SK-N-SH treated with all-trans-retinoic acid at 6 μM for 48 hours (cell line): ENCODE data around the gene MERTK.

Experiments used
- ATAC-seq: fragments of 200-7000 bp; cut with Tn5 transposase; 3 replicates; pipeline ENCODE4 v1.9.1; 2020; ENCODE audit warnings: mild to moderate bottlenecking, moderate library complexity
- ARNTL ChIP-seq: fragments of 450-650 bp; formaldehyde crosslinking; IDR thresholded peaks from 2 replicates; pipeline ENCODE4 v1.5.0; 2020; ENCODE audit warnings: low read depth, mild to moderate bottlenecking, moderate library complexity, borderline replicate concordance
- BACH2 ChIP-seq: fragments of 250-450 bp; sonication (Bioruptor Pico); IDR thresholded peaks from 2 replicates; pipeline ENCODE4 v1.9.0; 2021; ENCODE audit warnings: mild to moderate bottlenecking, borderline replicate concordance
- CREB5 ChIP-seq: fragments of 250-450 bp; sonication (Bioruptor Pico); IDR thresholded peaks from 2 replicates; pipeline ENCODE4 v1.5.1; 2020; ENCODE audit warnings: low read depth, mild to moderate bottlenecking, moderate library complexity
- CSDC2 ChIP-seq: fragments of 250-450 bp; sonication (Bioruptor Pico); IDR thresholded peaks from 2 replicates; pipeline ENCODE4 v1.5.0; 2020; ENCODE audit warnings: mild to moderate bottlenecking, moderate library complexity
- CSRNP3 ChIP-seq: fragments of 250-450 bp; sonication (Bioruptor Pico); IDR thresholded peaks from 2 replicates; pipeline ENCODE4 v1.5.1; 2021; ENCODE audit warnings: mild to moderate bottlenecking, moderate library complexity
- ESRRG ChIP-seq: fragments of 250-450 bp; sonication (Bioruptor Pico); IDR thresholded peaks from 2 replicates; pipeline ENCODE4 v1.6.1; 2021; ENCODE audit warnings: mild to moderate bottlenecking
- GLIS3 ChIP-seq: fragments of 250-450 bp; sonication (Bioruptor Pico); IDR thresholded peaks from 2 replicates; pipeline ENCODE4 v1.5.0; 2020; ENCODE audit warnings: mild to moderate bottlenecking, moderate library complexity
- ISL1 ChIP-seq: fragments of 250-450 bp; sonication (Bioruptor Pico); IDR thresholded peaks from 2 replicates; pipeline ENCODE4 v2.1.2; 2022; ENCODE audit warnings: mild to moderate bottlenecking, moderate library complexity
- OSR1 ChIP-seq: fragments of 250-450 bp; sonication (Bioruptor Pico); IDR thresholded peaks from 2 replicates; pipeline ENCODE4 v1.8.0; 2022; ENCODE audit warnings: moderate library complexity, mild to moderate bottlenecking, inconsistent platforms
- PATZ1 ChIP-seq: fragments of 250-450 bp; sonication (Bioruptor Pico); IDR thresholded peaks from 2 replicates; pipeline ENCODE4 v1.8.0; 2020; ENCODE audit warnings: mild to moderate bottlenecking, moderate library complexity, borderline replicate concordance
- PPARA ChIP-seq: fragments of 250-450 bp; sonication (Bioruptor Pico); IDR thresholded peaks from 2 replicates; pipeline ENCODE4 v1.5.0; 2020; ENCODE audit warnings: mild to moderate bottlenecking, borderline replicate concordance
- RARB ChIP-seq: fragments of 250-450 bp; sonication (Bioruptor Pico); IDR thresholded peaks from 2 replicates; pipeline ENCODE4 v1.8.0; 2021; ENCODE audit warnings: mild to moderate bottlenecking, moderate library complexity
- SNAI2 ChIP-seq: fragments of 250-450 bp; sonication (Bioruptor Pico); IDR thresholded peaks from 2 replicates; pipeline ENCODE4 v1.5.0; 2020; ENCODE audit warnings: mild to moderate bottlenecking, moderate library complexity
- TCF4 ChIP-seq: fragments of 250-450 bp; sonication (Bioruptor Pico); IDR thresholded peaks from 2 replicates; pipeline ENCODE4 v1.8.0; 2021; ENCODE audit warnings: mild to moderate bottlenecking, moderate library complexity, borderline replicate concordance
- TOX ChIP-seq: fragments of 250-450 bp; sonication (Bioruptor Pico); IDR thresholded peaks from 2 replicates; pipeline ENCODE4 v1.8.0; 2021; ENCODE audit warnings: mild to moderate bottlenecking, moderate library complexity, borderline replicate concordance
- TSHZ2 ChIP-seq: fragments of 250-450 bp; sonication (Bioruptor Pico); IDR thresholded peaks from 2 replicates; pipeline ENCODE4 v1.5.0; 2020; ENCODE audit warnings: mild to moderate bottlenecking, moderate library complexity
- ZC3H10 ChIP-seq: fragments of 250-450 bp; sonication (Bioruptor Pico); IDR thresholded peaks from 2 replicates; pipeline ENCODE4 v1.5.1; 2021; ENCODE audit warnings: mild to moderate bottlenecking, moderate library complexity
- ZFP3 ChIP-seq: fragments of 250-450 bp; sonication (Bioruptor Pico); IDR thresholded peaks from 2 replicates; pipeline ENCODE4 v1.5.0; 2020; ENCODE audit warnings: mild to moderate bottlenecking, moderate library complexity
- ZFP30 ChIP-seq: fragments of 450-650 bp; formaldehyde crosslinking; IDR thresholded peaks from 2 replicates; pipeline ENCODE4 v1.5.0; 2022; ENCODE audit warnings: mild to moderate bottlenecking, moderate library complexity
- ZNF565 ChIP-seq: fragments of 450-650 bp; formaldehyde crosslinking; conservative IDR thresholded peaks from 2 replicates; pipeline ENCODE4 v1.5.0; 2020; ENCODE audit warnings: low read depth, mild to moderate bottlenecking, moderate library complexity
- ZNF70 ChIP-seq: fragments of 450-650 bp; formaldehyde crosslinking; IDR thresholded peaks from 2 replicates; pipeline ENCODE4 v1.5.0; 2020; ENCODE audit warnings: mild to moderate bottlenecking, moderate library complexity
- ZNF8 ChIP-seq: fragments of 450-650 bp; formaldehyde crosslinking; IDR thresholded peaks from 2 replicates; pipeline ENCODE4 v1.5.0; 2020; ENCODE audit warnings: mild to moderate bottlenecking, moderate library complexity
- TF ChIP-seq, protein P1 (sequence below): fragments of 250-450 bp; sonication (Bioruptor Pico); IDR thresholded peaks from 2 replicates; pipeline ENCODE4 v1.8.0; 2021; ENCODE audit warnings: low read depth, mild to moderate bottlenecking, moderate library complexity, borderline replicate concordance

Gene MERTK

GRCh38 chr2:112056626-112056987 lies 158.2 kb downstream of the MERTK start (continued):
- TF ChIP-seq ARNTL (CRISPR knock-in tag): no peak
- no peak for TF ChIP-seq PPARA
- no peak for TF ChIP-seq TOX (CRISPR knock-in tag)
- no peak for TF ChIP-seq GLIS3 (CRISPR knock-in tag)
- no peak for TF ChIP-seq ZNF565
- no peak for TF ChIP-seq BACH2 (CRISPR knock-in tag)
- no peak for TF ChIP-seq TCF4 (CRISPR knock-in tag)
- TF ChIP-seq ISL1: no peak

DNA sequence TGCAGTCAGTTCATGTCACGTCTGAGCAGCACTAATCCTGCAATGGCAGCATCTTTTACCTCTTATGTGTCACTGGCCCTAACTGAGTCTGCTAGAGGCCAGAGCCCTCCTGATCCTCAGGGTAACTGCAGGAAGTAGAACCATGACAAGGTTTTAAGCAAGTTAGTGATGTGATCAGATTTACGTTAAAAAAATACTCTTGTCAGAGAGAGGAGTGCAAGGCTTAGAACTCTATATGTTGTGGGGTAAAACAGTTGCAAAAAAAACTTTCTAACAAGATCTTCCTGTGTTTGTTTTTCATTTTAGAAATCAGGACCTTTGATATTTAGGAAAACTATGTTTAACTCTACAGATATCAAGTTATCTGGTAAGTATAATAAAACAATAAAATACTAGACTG lies 161.3 kb downstream of the MERTK start:
- no peak for ATAC-seq
- TF ChIP-seq ESRRG (CRISPR knock-in tag): no peak
- TF ChIP-seq TCF4 (CRISPR knock-in tag): no peak
- no peak for TF ChIP-seq OSR1
- no peak for TF ChIP-seq ZC3H10
- no peak for TF ChIP-seq ZFP3 (CRISPR knock-in tag)
- no peak for TF ChIP-seq ISL1
- TF ChIP-seq TSHZ2 (CRISPR knock-in tag): no peak
- no peak for TF ChIP-seq BACH2 (CRISPR knock-in tag)
- TF ChIP-seq, protein P1, sequence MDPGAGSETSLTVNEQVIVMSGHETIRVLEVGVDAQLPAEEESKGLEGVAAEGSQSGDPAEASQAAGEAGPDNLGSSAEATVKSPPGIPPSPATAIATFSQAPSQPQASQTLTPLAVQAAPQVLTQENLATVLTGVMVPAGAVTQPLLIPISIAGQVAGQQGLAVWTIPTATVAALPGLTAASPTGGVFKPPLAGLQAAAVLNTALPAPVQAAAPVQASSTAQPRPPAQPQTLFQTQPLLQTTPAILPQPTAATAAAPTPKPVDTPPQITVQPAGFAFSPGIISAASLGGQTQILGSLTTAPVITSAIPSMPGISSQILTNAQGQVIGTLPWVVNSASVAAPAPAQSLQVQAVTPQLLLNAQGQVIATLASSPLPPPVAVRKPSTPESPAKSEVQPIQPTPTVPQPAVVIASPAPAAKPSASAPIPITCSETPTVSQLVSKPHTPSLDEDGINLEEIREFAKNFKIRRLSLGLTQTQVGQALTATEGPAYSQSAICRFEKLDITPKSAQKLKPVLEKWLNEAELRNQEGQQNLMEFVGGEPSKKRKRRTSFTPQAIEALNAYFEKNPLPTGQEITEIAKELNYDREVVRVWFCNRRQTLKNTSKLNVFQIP (CRISPR knock-in tag): no peak
- TF ChIP-seq ZNF8 (CRISPR knock-in tag): no peak
- no peak for TF ChIP-seq CSDC2 (CRISPR knock-in tag)
- no peak for TF ChIP-seq ZNF70 (CRISPR knock-in tag)
- no peak for TF ChIP-seq TOX (CRISPR knock-in tag)
- no peak for TF ChIP-seq GLIS3 (CRISPR knock-in tag)
- TF ChIP-seq RARB (CRISPR knock-in tag): no peak

GRCh38 chr2:112061299-112061698 lies 162.9 kb downstream of the MERTK start:
- no peak for ATAC-seq
- no peak for TF ChIP-seq CSRNP3 (CRISPR knock-in tag)
- TF ChIP-seq ZNF70 (CRISPR knock-in tag): no peak
- TF ChIP-seq TOX (CRISPR knock-in tag): no peak
- no peak for TF ChIP-seq ZFP30
- no peak for TF ChIP-seq GLIS3 (CRISPR knock-in tag)
- TF ChIP-seq ISL1: no peak
- TF ChIP-seq CREB5 (CRISPR knock-in tag): no peak
- TF ChIP-seq SNAI2 (CRISPR knock-in tag): no peak
- TF ChIP-seq CSDC2 (CRISPR knock-in tag): no peak
- no peak for TF ChIP-seq PATZ1 (CRISPR knock-in tag)
- TF ChIP-seq PPARA: no peak
- TF ChIP-seq ZC3H10: no peak
- no peak for TF ChIP-seq RARB (CRISPR knock-in tag)
- TF ChIP-seq ARNTL (CRISPR knock-in tag): no peak
